AG04449 (cell line): ENCODE measurements around the gene ADAM15.

Source experiments
- CTCF ChIA-PET: fragments of 350-600 bp; formaldehyde crosslinking; extraction: SDS; loops from one replicate; lab custom pipeline; 2021; ENCODE audit warnings: antibody characterized with exemption; lab: Yijun Ruan, JAX
- POLR2A ChIA-PET: fragments of 400-600, 350-600 bp; formaldehyde crosslinking; extraction: SDS; loops from one replicate; lab custom pipeline; 2020; ENCODE audit warnings: antibody characterized with exemption, inconsistent platforms; lab: Yijun Ruan, JAX
- DNase-seq: peaks from one replicate; pipeline ENCODE4 v3.0.0-alpha.2; 2010; ENCODE audit warnings: low read depth, low spot score
- H3K4me3 ChIP-seq: 2 replicates; pipeline ENCODE4 v1.5.1; 2011; ENCODE audit warnings: low read depth, mild to moderate bottlenecking, control low read depth, low read length
- CTCF ChIP-seq: IDR thresholded peaks from one replicate; pipeline ENCODE4 v1.5.1; 2011; ENCODE audit warnings: mild to moderate bottlenecking, moderate library complexity, low read length, control low read depth, inconsistent platforms; ENCODE audit not compliant: insufficient read depth; ENCODE audit errors: missing control alignments

Gene ADAM15

GRCh38 chr1:155008015-155008941, 42.8 kb upstream of the ADAM15 start:
- POLR2A ChIA-PET, result no interaction called here
- no peak overlapping the region for H3K4me3 ChIP-seq
- no peak for DNase-seq
- CTCF ChIA-PET, result interaction anchor here (0.8 to 17.2 kb wide), 6 partner anchors 9 to 77 kb away, joined by 3 to 244 read pairs (median 4); partner anchors contain the start of genes ADAM15 and SHC1
- no peak for TF ChIP-seq CTCF

GRCh38 chr1:155009221-155009711, 41.9 kb upstream of the ADAM15 start:
- no peak for TF ChIP-seq CTCF
- ChIA-PET CTCF (interaction anchor here (1.2 to 17.2 kb wide), 3 partner anchors 10 to 76 kb away, joined by 3 to 244 read pairs (median 7); partner anchors contain the start of gene SHC1), POLR2A (interaction anchor here (0.7 kb wide), 1 partner anchor 15 kb away, joined by 4 read pairs; the partner anchor contains the start of gene LENEP)
- no peak for DNase-seq
- no peak overlapping the region for H3K4me3 ChIP-seq

- H3K4me3 ChIP-seq, result no peak overlapping the region
- no peak for TF ChIP-seq CTCF
- POLR2A ChIA-PET, result interaction anchor here (0.7 kb wide), 1 partner anchor 16 kb away, joined by 4 read pairs; the partner anchor contains the start of gene LENEP
- DNase-seq, result no peak
- CTCF ChIA-PET, result interaction anchor here (1.3 to 17.2 kb wide), 3 partner anchors 9 to 82 kb away, joined by 3 to 244 read pairs (median 3); no protein-coding TSS in a partner anchor
These were observed 41.4 kb upstream of the ADAM15 start for GRCh38 chr1:155009742-155010141.

- POLR2A ChIA-PET, result no interaction called here
- no peak for TF ChIP-seq CTCF
- no peak overlapping the region for H3K4me3 ChIP-seq
- DNase-seq, result no peak
- CTCF ChIA-PET, result interaction anchor here (0.6 to 1.4 kb wide), 5 partner anchors 10 to 81 kb away, joined by 3 to 8 read pairs (median 3); no protein-coding TSS in a partner anchor
These were observed 40.8 kb upstream of the ADAM15 start for GRCh38 chr1:155010211-155010918.

- ChIA-PET POLR2A (no interaction called here), CTCF (interaction anchor here (0.9 to 1.4 kb wide), 4 partner anchors 9 to 81 kb away, joined by 3 to 8 read pairs (median 3); no protein-coding TSS in a partner anchor)
- DNase-seq, result no peak
- no peak overlapping the region for H3K4me3 ChIP-seq
- no peak for TF ChIP-seq CTCF
These were observed 40.1 kb upstream of the ADAM15 start for GRCh38 chr1:155011004-155011416.
